Esophagus (tissue), 2 donors: ENCODE results near the gene CYLC2. TPM values are rescaled to one million over a fixed set of nuclear protein-coding genes. Genes with fewer than 3 reads are reported as not detected.

ENCODE experiments used
- H3K27ac ChIP-seq, 2 donors: one replicate each; pipeline ENCODE4 v1.5.1; 2013; ENCODE audit warnings: low read depth in 2 of 2, mild to moderate bottlenecking in 2 of 2, inconsistent platforms in 1 of 2, low read length in 1 of 2, moderate library complexity in 1 of 2
- H3K27me3 ChIP-seq, 2 donors: one replicate each; pipeline ENCODE4 v1.6.1; 2013; ENCODE audit warnings: low read length in 2 of 2, control low read depth in 1 of 2, mild to moderate bottlenecking in 1 of 2; ENCODE audit not compliant: insufficient read depth in 2 of 2, control insufficient read depth in 1 of 2
- H3K36me3 ChIP-seq, 2 donors: one replicate each; pipeline ENCODE4 v1.6.1; 2013; ENCODE audit warnings: low read length in 1 of 2; ENCODE audit not compliant: control insufficient read depth in 2 of 2, insufficient read depth in 2 of 2
- H3K4me1 ChIP-seq, 2 donors: one replicate each; pipeline ENCODE4 v1.6.1; 2013; ENCODE audit warnings: low read length in 1 of 2; ENCODE audit not compliant: control insufficient read depth in 2 of 2, insufficient read depth in 2 of 2
- H3K4me3 ChIP-seq, 2 donors: one replicate each; pipeline ENCODE4 v1.5.1; 2013; ENCODE audit warnings: low read length in 2 of 2, mild to moderate bottlenecking in 2 of 2, low read depth in 1 of 2, moderate library complexity in 1 of 2
- H3K9me3 ChIP-seq, 2 donors: one replicate each; pipeline ENCODE4 v1.6.1; 2013; ENCODE audit warnings: mild to moderate bottlenecking in 2 of 2, low read depth in 1 of 2, low read length in 1 of 2, moderate library complexity in 1 of 2; ENCODE audit not compliant: control insufficient read depth in 2 of 2, insufficient read depth in 1 of 2
- WGBS, 2 donors: extraction: QIAGEN DNeasy Blood & Tissue Kit; methylation state at CpG; one replicate each; pipeline ENCODE4 v1.1.7; 2013; 5-methylcytosine and 5-hydroxymethylcytosine counted together
- polyA plus RNA-seq, 2 donors: library from polyadenylated mRNA; stranded (reverse); fragments of 200-250 nt; gene quantifications; one replicate each; pipeline ENCODE4 v1.2.3, GENCODE V29; 2013
- donor health status: healthy with polysubstance abuse.
- donor health status: Bipolar disorder and iron deficiency.

CYLC2 gene, protein sequence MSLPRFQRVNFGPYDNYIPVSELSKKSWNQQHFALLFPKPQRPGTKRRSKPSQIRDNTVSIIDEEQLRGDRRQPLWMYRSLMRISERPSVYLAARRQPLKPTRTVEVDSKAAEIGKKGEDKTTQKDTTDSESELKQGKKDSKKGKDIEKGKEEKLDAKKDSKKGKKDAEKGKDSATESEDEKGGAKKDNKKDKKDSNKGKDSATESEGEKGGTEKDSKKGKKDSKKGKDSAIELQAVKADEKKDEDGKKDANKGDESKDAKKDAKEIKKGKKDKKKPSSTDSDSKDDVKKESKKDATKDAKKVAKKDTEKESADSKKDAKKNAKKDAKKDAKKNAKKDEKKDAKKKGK
- polyA plus RNA-seq: not detected

DNA sequence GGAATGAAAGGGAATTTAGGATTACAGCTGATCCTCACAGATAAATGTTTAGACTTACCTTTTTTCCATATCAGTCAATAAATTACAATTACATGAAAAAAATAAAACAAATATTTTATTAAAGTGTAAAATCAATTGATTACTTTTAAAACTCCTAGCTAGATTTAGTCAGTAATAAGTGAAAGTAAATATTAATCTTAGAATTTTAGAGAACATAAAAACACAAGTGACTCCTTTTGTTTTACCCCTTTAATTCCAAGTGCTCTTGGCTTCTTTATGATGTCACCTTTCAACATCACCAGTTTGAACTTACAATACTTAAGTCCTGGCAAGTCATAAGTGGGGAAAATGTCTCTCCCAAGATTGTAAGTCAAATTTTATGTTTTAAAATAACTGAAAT is at the start of gene CYLC2:
Gene CYLC2, plus strand, starts transcription at position 301 of the 400 bp plus-strand sequence. Its CDS starts 48 bp downstream, at position 349.
- Histone ChIP-seq H3K4me3 (no peak within 1 kb of the TSS), H3K4me1 (no peaks in the 10 kb centered on the region), H3K27ac (no peak within 1 kb of the TSS), H3K27me3 (no peaks in the 10 kb centered on the region), H3K9me3 (no peaks in the 10 kb centered on the region), H3K36me3 (no peaks in the 10 kb centered on the region)

DNA sequence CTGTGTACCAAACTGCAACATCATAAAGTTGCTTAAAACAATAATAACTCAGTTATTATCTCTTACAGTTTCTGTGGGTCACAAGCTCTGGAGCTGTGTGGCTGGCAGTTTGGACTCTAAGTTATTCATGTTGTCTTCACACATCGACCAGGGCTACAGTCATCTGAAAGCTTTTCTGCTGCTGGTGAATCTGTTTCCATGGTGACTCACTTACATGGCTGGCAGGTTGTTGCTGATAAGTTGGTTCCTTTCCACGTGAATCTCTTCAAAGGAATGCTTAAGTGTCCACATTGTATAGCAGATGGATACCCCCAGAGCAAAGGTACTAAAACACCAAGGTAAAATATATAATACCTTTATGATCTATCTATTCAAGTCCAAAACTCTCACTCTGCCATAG is 44.8 kb upstream of the CYLC2 start:
- 35 to 38% methylated on average over 2 of the region's 2 CpGs for WGBS, 2 donors
- no peak overlapping the region for H3K4me3 ChIP-seq
- H3K27ac ChIP-seq: no peak overlapping the region
- H3K36me3 ChIP-seq: no peaks in the 10 kb centered on the region
- no peaks in the 10 kb centered on the region for H3K9me3 ChIP-seq
- no peaks in the 10 kb centered on the region for H3K4me1 ChIP-seq
- H3K27me3 ChIP-seq: no peaks in the 10 kb centered on the region

DNA sequence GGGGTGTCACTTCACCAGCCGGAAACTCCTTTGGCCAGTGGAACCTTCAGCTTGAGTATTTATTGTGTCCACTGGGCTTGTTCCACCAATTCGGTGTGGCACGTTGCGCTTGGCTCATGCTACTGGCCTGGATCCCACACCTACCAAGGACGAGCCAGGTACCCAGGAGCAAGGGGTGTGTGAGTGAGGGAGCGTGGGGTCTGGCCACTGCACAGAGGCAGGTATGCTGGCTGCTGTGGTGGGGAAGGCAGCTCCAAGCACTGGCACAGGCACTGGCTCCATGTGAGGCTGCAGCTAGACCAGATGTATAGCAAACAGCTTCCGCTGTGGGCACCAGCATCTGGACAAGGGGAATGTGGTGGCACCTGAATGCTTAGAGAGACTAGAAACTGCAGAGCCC is 28.1 kb upstream of the CYLC2 start:
- 94% methylated on average over 7 of the region's 7 CpGs for WGBS, 2 donors
- H3K36me3 ChIP-seq: no peaks in the 10 kb centered on the region
- H3K27me3 ChIP-seq: no peaks in the 10 kb centered on the region
- H3K27ac ChIP-seq: no peak overlapping the region
- H3K4me1 ChIP-seq: no peaks in the 10 kb centered on the region
- H3K9me3 ChIP-seq: peaks cover 11 to 15% of the 10 kb centered on the region in 2 donors
- H3K4me3 ChIP-seq: no peak overlapping the region

DNA sequence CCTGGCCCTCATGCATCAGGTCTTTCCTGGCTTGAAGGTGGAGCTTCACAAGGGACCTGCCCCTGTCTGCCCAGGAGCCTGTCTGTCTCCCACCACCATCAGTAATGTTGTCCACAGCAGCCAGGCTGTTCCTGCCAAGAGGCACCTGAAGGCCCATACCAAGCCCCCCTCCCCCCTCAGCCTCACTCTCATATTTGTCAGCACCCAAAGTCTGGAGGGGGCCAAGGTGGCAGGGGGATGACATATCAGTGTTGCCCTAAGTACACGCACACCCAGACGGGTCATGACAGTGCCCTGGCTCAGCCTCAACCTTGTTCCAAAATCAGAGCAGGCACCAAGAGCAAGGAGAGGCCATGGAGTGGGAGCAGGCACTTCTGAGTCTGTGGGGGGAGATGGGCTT is 27.2 kb upstream of the CYLC2 start:
- Histone ChIP-seq H3K27ac (no peak overlapping the region), H3K4me1 (no peaks in the 10 kb centered on the region), H3K9me3 (peaks cover 11 to 15% of the 10 kb centered on the region in 2 donors), H3K36me3 (no peaks in the 10 kb centered on the region), H3K4me3 (no peak overlapping the region), H3K27me3 (no peaks in the 10 kb centered on the region)
- 79 to 87% methylated on average over 2 of the region's 2 CpGs for WGBS, 2 donors

DNA sequence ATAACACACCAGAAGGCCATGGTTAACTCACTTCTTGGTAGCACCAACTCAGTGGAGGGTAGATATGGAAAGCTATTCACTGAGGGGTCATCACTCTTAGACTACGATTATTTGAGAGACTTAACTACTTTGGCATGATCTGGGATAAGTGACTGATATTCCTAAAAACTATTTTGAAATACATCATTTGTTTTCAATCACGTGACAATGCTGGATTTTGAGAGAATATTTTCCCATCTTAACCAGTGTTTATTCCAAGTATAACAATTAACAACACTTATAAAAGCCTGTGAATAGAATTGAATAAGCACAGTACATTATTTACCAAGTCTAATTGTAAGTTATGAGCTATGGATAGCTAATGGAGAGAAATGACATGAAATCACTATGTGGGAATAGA is 22.4 kb upstream of the CYLC2 start:
- Histone ChIP-seq H3K9me3 (peaks cover 3 to 6% of the 10 kb centered on the region in 2 donors), H3K27me3 (no peaks in the 10 kb centered on the region), H3K4me3 (no peak overlapping the region), H3K27ac (no peak overlapping the region), H3K36me3 (no peaks in the 10 kb centered on the region), H3K4me1 (no peaks in the 10 kb centered on the region)
- WGBS, 2 donors: 75 to 76% methylated on average over 2 of the region's 2 CpGs

DNA sequence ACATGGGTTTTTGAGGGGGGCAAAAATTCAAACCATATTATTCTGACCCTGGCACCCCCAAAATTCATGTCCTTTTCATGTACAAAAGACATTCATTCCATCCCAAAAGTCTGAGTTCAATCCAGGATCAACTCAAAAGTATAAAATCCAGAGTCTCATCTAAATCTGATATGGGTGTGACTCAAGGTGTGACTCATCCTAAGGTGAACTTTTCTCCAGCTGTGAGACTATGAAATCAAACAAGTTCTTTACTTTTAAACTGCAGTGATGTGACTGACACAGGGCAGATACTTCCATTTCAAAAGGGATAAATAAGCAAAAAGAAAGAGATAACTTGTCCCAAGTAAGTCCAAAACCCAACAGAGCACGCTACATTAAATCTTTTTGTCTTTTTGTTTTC is 20.6 kb upstream of the CYLC2 start:
- WGBS, 2 donors: 69 to 73% methylated on average over 1 of the region's 1 CpG

DNA sequence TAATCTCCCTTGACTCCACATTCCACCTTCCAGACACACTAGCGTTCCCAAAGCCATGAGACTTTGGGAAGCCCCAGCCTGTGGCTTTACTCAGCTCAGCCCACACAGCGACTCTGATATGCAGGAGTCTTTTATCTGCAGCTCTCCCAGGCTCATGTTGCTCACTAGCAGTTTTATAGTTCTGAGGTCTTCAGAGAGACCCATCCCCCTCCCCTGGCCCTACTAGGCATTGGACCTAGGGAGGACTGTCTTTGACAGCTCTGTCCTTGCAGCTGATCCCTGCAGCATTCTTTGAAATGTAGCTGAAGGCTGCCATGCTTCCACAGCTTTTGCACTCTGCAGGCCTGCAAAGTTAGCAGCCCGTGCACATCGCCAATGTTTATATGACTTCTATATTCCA is 19.9 kb upstream of the CYLC2 start:
- WGBS, 2 donors: 80 to 83% methylated on average over 4 of the region's 4 CpGs
- Histone ChIP-seq H3K9me3 (peaks cover 0 to 2% of the 10 kb centered on the region in 2 donors), H3K27me3 (no peaks in the 10 kb centered on the region)

More for the DNA sequence above, 20.6 kb upstream of the CYLC2 start:
- Histone ChIP-seq H3K27ac (no peak overlapping the region), H3K4me3 (no peak overlapping the region), H3K36me3 (no peaks in the 10 kb centered on the region), H3K9me3 (peaks cover 0 to 2% of the 10 kb centered on the region in 2 donors), H3K27me3 (no peaks in the 10 kb centered on the region), H3K4me1 (no peaks in the 10 kb centered on the region)

DNA sequence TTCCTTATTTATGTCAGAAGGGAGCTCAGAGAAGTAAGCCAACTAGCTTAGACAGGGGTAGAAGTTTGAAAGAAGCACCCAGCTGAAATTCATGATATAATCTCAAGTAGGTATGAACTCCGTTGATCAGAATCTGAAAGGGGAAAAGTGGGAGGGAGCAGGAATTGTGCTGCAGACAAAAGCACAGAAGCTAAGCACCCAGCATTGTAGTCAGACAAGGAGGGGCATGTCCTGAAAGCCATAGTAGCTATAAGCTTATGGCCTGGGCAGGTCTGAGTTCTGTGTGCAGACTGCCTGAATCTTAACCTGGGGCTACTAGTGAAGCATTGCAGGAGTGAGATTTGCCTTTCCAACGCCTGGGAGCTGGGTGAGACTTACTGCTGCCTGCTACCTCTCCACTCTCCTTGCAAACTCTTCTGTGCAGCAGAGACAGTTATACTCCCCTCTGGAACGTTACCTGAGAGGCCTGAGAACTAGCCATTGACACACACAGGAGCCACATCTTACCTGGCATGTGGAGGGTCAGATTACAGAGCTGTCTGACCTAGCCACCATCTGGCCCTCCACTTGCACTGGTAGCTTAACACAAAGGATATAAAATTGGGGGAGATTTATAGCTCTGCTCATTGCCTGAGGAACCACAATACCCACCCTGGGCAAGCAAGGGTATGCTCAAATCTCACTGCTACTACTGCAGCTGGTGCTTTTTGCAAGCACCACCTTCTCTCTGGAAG is 9.8 kb upstream of the CYLC2 start:
- Histone ChIP-seq H3K36me3 (no peaks in the 10 kb centered on the region), H3K4me1 (no peaks in the 10 kb centered on the region), H3K27me3 (no peaks in the 10 kb centered on the region), H3K27ac (no peak overlapping the region), H3K4me3 (no peak overlapping the region), H3K9me3 (peaks cover 2 to 3% of the 10 kb centered on the region in 2 donors)
- WGBS, 2 donors: 51 to 52% methylated on average over 3 of the region's 3 CpGs

More for the DNA sequence above, 19.9 kb upstream of the CYLC2 start:
- Histone ChIP-seq H3K4me1 (no peaks in the 10 kb centered on the region), H3K36me3 (no peaks in the 10 kb centered on the region), H3K4me3 (no peak overlapping the region), H3K27ac (no peak overlapping the region)

DNA sequence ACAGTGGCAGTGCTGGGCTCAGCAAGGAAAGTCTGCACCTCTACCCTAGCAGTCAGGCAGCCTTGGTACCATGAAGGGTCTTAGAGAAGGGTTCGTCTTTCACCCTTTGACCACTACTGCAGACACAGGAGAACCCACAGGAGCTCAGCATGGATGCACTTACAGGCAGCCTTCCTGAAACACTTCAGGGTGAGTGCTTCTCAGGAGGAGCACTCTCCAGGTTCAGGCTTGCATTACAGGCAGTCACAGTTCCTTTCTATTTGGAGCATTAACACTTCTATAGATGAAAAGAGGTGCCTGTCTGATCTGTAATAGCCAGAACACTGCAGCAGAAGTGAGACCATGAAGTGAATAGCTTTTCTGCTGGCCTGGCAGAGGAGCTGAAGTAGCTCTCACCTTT is 8.7 kb upstream of the CYLC2 start:
- no peaks in the 10 kb centered on the region for H3K27me3 ChIP-seq
- H3K27ac ChIP-seq: no peak overlapping the region
- H3K4me3 ChIP-seq: no peak overlapping the region
- H3K9me3 ChIP-seq: peaks cover 2 to 3% of the 10 kb centered on the region in 2 donors
- WGBS, 2 donors: 84 to 85% methylated on average over 1 of the region's 1 CpG
- H3K36me3 ChIP-seq: no peaks in the 10 kb centered on the region
- H3K4me1 ChIP-seq: no peaks in the 10 kb centered on the region
